Amniotic stem cell (primary cell): ENCODE results near the gene TADA2A.
A peak's percentile ranks its signal among the peaks of the same experiment; 100 is the strongest.
"Not testable (repeated sequence)": the region's sequence is repeated elsewhere in the genome, so short reads cannot be mapped to it uniquely, and the experiment has no call there.

ENCODE experiments used
- DNase-seq: peaks from one replicate; lab custom pipeline; 2025; lab: John Stamatoyannopoulos, UW

TADA2A gene

DNA sequence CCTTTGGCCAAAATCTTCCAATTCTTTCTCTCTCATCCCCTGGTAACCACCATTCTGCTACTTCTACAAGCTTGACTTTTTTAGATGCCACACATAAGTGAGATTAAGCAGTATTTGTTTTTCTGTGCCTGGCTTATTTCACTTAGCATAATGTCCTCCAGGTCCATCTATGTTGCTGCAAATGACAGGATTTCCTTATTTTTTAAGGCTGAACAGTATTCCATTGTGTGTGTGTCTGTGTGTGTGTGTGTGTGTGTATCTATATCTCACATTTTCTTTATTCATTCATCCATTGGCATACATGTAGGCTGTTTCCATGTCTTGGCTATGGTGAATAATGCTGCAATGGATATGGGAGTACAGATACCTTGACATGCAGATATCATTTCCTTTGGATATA is 6.2 kb upstream of the TADA2A start:
- DNase-seq, result no peak

DNA sequence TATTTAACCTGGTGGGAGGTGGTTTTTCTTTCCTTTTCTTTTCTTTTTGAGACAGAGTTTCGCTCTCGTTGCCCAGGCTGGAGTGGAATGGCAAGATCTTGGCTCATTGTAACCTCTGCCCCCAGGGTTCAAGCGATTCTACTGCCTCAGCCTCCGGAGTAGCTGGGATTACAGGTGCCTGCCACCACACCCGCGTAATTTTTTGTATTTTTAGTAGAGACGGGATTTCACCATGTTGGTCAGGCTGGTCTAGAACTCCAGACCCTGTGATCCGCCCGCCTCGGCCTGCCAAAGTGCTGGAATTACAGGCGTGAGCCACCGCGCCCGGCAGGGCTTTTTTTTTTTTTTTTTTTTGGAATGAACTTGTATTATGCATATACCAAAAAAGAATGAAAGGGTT is 1.2 kb upstream of the TADA2A start:
- DNase-seq, result not testable (repeated sequence)

GRCh38 chr17:37405955-37406634 is 591 bp upstream of the TADA2A start:
- no peak for DNase-seq

GRCh38 chr17:37408145-37408479 is 1.4 kb downstream of the TADA2A start:
- DNase-seq, result not testable (repeated sequence)

- DNase-seq, result no peak
Observed at GRCh38 chr17:37410357-37410756, 3.7 kb downstream of the TADA2A start.

- no peak for DNase-seq
Observed at GRCh38 chr17:37413875-37414519, 7.3 kb downstream of the TADA2A start.

DNA sequence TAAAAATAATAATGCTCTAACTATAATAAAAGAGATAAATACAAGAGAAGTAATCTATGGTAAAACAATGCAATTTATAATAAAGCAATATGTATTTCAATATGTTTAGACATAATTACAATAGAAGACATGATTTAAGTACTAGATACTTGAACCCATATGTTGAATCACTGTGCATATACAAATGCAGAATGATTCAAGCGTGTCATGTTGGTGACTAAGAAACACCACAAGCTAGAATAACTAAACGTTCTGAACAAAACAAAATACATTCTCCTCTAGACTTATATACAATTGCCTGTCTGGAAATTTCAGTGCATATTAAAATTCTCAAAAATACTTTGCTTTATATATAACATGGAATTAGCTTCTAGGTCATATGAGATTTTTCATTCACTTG is 11.2 kb downstream of the TADA2A start:
- no peak for DNase-seq

GRCh38 chr17:37422971-37423625 is 16.4 kb downstream of the TADA2A start:
- no peak for DNase-seq

DNA sequence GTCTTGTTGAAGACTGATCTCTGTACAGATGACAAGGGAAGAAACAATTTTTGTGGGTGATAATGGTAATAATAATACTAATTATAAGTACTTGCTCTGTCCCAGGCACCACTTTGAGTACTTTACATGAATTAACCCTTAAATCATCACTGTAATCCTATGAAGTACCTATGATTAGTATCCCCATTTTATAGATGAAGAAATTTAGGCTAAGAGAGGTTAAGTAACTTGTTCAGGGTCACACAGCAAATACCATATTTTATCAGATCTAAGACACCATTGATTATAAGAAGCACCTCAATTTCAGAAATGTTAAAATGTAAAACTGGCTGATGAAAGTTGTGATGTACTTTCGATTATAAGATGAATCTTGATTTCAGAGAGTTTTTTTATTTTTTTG is 18.6 kb downstream of the TADA2A start:
- DNase-seq, result no peak

DNA sequence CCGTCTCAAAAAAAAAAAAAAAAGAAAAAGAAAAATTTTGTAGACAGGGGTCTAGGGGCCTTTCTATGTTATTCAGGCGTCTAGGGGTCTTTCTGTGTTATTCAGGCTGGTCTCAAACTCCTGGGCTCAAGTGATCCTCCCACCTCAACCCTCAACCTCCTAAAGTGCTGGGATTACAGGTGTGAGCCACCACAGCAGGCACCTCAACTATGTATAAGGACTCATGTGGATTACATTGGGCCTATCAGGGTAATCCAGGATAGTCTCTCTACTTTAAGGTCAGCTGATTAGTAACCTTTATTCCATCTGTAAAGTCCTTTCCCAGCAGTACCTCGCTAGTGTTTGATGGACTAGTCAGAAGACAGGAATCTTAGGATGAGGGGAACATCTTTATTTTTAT is 22.4 kb downstream of the TADA2A start:
- no peak for DNase-seq

DNA sequence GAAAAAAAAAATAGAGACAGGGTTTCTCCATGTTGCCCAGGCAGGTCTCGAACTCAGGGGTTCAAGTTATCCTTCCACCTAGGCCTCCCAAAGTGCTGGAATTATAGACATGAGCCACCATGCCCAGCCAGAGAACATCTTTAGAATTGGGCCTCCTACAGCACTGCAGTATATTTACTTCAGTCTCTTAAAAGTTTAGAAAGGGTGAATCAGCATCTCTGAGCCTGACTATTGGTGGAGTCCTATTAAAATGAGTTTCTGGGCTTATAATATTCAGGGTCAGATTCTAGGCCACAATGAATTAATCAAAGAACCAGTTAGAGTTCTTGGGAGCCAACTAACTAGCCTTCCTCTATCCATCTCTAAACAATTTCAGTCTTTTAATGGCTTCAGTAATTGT is 22.8 kb downstream of the TADA2A start:
- no peak for DNase-seq

GRCh38 chr17:37430051-37430627 is 23.5 kb downstream of the TADA2A start:
- no peak for DNase-seq

DNA sequence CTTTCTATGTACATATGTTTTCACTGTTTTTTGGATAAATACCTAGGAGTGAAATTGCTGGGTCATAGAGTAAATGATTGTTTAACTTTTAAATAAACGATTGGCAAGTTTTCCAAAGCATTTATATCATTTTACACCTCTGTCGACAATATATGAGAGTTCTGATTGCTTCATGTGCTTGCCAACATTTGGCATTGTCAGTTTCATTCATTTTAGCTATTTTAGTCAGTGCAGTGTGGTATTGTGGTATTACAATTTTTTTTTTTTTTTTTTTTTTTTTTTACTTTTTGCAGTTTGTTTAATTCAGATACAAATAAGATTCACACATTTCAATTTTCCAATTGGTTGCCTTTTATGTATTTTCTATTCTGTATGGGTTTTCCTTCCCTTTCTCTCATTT is 26.0 kb downstream of the TADA2A start:
- no peak for DNase-seq

- DNase-seq, result no peak
Observed at GRCh38 chr17:37438141-37438540, 31.5 kb downstream of the TADA2A start.

DNA sequence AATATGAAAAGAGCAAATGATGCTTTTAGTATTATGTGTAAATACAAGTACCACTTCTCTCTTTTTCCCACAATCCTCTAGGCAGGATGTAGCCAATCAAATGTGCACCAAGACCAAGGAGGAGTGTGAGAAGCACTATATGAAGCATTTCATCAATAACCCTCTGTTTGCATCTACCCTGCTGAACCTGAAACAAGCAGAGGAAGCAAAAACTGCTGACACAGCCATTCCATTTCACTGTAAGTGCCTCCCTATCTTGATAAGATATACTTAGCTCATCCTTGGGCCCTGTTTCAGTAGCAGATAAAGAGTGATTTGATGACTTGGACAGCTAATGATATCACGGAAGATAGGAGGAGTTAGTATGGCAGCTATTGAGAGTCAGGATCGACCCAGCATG is 33.7 kb downstream of the TADA2A start:
- no peak for DNase-seq

- not testable (repeated sequence) for DNase-seq
Observed at GRCh38 chr17:37441369-37442014, 34.8 kb downstream of the TADA2A start.

GRCh38 chr17:37446027-37446426 is 39.3 kb downstream of the TADA2A start:
- no peak for DNase-seq

- DNase-seq, result peak; percentile 26
Observed at GRCh38 chr17:37447641-37448040, 41.0 kb downstream of the TADA2A start.

DNA sequence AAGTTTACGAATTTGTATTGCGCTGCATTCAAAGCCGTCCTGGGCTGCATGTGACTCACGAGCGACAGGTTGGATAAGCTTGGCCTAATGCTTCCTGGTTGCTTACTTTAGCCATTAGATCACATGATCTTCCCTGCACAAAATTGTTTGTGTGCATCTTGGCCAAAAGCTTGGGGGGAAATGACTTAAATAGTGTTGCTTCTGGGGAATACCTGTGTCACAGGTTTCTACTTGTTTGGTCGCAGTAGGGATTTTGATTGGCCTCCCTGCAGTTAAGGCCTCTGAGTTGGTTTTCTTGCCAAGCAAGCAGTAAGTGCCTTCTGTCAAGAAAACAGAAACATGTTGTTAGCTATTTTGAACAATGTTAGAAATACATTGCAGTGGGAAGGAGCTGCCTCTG is 43.4 kb downstream of the TADA2A start:
- no peak for DNase-seq

DNA sequence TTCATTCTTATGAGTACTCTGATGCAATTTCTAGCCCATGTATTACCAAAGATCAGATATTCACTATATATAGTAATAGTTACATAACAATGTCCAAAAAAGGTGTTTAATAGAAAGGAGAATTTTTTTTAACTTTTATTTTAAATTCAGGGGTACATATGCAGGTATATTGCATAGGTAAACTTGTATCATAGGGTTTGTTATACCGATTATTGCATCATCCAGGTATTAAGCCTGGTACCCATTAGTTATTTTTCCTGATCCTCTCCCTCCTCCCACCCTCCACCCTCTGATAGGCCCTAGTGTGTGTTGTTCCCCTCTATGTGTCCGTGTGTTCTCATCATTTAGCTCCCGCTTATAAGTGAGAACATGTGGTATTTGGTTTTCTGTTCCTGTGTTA is 51.1 kb downstream of the TADA2A start:
- not testable (repeated sequence) for DNase-seq

GRCh38 chr17:37458805-37459204 is 52.1 kb downstream of the TADA2A start:
- DNase-seq, result no peak

DNA sequence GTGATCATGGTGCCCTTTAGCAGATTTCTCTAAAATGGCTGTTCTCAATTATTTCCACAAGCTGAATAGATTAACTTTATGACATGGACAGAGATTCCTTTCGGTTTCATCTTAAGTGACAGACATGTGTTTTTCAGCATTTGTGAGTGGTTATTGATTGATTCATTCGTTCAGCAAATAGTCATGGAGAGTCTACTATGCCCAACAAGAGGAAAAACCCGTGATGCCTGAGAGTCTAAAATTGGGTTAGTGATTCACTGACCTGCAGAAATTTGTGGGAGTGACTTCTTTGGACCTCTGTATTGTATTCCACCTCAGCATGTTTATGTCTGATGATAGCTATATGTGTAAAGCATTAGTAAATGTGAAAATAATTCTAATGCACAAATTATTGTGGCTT is 55.0 kb downstream of the TADA2A start:
- no peak for DNase-seq

- no peak for DNase-seq
Observed at GRCh38 chr17:37462492-37462891, 55.8 kb downstream of the TADA2A start.
